ENCODE results near the gene KIZ. TPM values are rescaled to one million over a fixed set of nuclear protein-coding genes. Genes with fewer than 3 reads are reported as not detected.

KIZ gene
- total RNA-seq, 1 donor from 2014 or later = 9.3 TPM

DNA sequence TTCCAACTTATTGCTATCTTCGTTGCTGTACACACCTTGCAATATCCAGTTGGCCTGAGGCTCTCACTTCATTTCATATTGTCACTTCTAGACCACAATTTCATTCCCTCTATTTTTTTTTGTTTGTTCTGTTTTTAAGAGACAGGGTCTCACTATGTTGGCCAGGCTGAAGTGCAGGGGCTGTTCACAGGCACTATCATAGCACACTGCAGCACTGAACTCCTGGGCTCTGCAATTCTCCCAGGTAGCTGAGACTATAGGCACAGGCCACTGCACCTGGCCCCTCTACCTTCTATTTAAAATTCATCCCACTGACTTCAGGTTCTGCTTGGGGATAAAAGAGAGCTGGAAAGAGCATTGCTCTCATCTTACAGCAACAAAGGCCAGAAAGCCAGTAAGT lies 15.1 kb upstream of the KIZ start:
- no peak overlapping the region for H3K4me3 Mint-ChIP-seq
- H3K4me1 Mint-ChIP-seq (ENCODE audit: low read depth) = no peaks in the 10 kb centered on the region
- no peak for DNase-seq (ENCODE audit: low spot score)
- no peak overlapping the region for H3K27ac Mint-ChIP-seq
- H3K9me3 Mint-ChIP-seq = no peaks in the 10 kb centered on the region
- peaks cover 52% of the 10 kb centered on the region for H3K27me3 Mint-ChIP-seq (ENCODE audit: insufficient read depth)
- no peaks in the 10 kb centered on the region for H3K36me3 Mint-ChIP-seq (ENCODE audit: low read depth)
- intact Hi-C loops (cut with micrococcal nuclease) = no loop called here

- intact Hi-C loops (cut with micrococcal nuclease) = no loop called here
- H3K27ac Mint-ChIP-seq = no peak overlapping the region
- H3K9me3 Mint-ChIP-seq = no peaks in the 10 kb centered on the region
- H3K36me3 Mint-ChIP-seq (ENCODE audit: low read depth) = no peaks in the 10 kb centered on the region
- H3K27me3 Mint-ChIP-seq (ENCODE audit: insufficient read depth) = peaks cover 52% of the 10 kb centered on the region
- no peaks in the 10 kb centered on the region for H3K4me1 Mint-ChIP-seq (ENCODE audit: low read depth)
- no peak overlapping the region for H3K4me3 Mint-ChIP-seq
- DNase-seq (ENCODE audit: low spot score) = no peak
Observed at GRCh38 chr20:21111416-21111815, 14.5 kb upstream of the KIZ start.

DNA sequence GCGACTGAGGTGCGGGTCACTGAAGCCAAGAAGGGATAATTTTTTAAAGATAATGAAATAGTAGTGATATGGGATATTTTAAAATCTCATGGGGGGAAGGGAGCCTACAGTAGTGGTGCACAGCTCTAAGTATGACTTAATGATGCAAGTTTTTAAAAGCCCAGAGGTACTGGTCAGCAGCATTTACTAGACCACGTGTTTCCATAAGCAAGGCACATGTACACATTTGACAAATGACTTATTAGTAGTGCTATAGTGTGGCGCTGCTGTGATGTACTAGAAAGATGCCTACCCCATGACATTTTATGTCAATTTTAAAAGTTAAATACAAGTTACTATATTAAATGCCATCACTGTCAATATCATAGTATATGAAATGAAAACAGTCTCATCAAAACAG lies 12.2 kb upstream of the KIZ start:
- Mint-ChIP-seq H3K4me3 (no peak overlapping the region), H3K36me3 (ENCODE audit: low read depth) (no peaks in the 10 kb centered on the region), H3K9me3 (no peaks in the 10 kb centered on the region), H3K4me1 (ENCODE audit: low read depth) (no peaks in the 10 kb centered on the region), H3K27me3 (ENCODE audit: insufficient read depth) (peaks cover 45% of the 10 kb centered on the region), H3K27ac (no peak overlapping the region)
- no peak for DNase-seq (ENCODE audit: low spot score)
- intact Hi-C loops (cut with micrococcal nuclease) = no loop called here

GRCh38 chr20:21114584-21114983 lies 11.3 kb upstream of the KIZ start:
- intact Hi-C loops (cut with micrococcal nuclease) = no loop called here
- H3K9me3 Mint-ChIP-seq = no peaks in the 10 kb centered on the region
- no peak for DNase-seq (ENCODE audit: low spot score)
- H3K4me3 Mint-ChIP-seq = no peak overlapping the region
- H3K4me1 Mint-ChIP-seq (ENCODE audit: low read depth) = no peaks in the 10 kb centered on the region
- H3K27ac Mint-ChIP-seq = no peak overlapping the region
- H3K27me3 Mint-ChIP-seq (ENCODE audit: insufficient read depth) = peaks cover 51% of the 10 kb centered on the region
- no peaks in the 10 kb centered on the region for H3K36me3 Mint-ChIP-seq (ENCODE audit: low read depth)

GRCh38 chr20:21117521-21117920 lies 8.4 kb upstream of the KIZ start:
- no peak for DNase-seq (ENCODE audit: low spot score)
- Mint-ChIP-seq H3K9me3 (no peaks in the 10 kb centered on the region), H3K27ac (no peak overlapping the region), H3K4me3 (no peak overlapping the region), H3K27me3 (ENCODE audit: insufficient read depth) (peaks cover 33% of the 10 kb centered on the region), H3K4me1 (ENCODE audit: low read depth) (no peaks in the 10 kb centered on the region), H3K36me3 (ENCODE audit: low read depth) (no peaks in the 10 kb centered on the region)
- intact Hi-C loops (cut with micrococcal nuclease) = no loop called here

- Mint-ChIP-seq H3K27ac (no peak overlapping the region), H3K4me1 (ENCODE audit: low read depth) (no peaks in the 10 kb centered on the region), H3K4me3 (no peak overlapping the region), H3K36me3 (ENCODE audit: low read depth) (no peaks in the 10 kb centered on the region), H3K9me3 (no peaks in the 10 kb centered on the region), H3K27me3 (ENCODE audit: insufficient read depth) (peaks cover 33% of the 10 kb centered on the region)
- intact Hi-C loops (cut with micrococcal nuclease) = no loop called here
- no peak for DNase-seq (ENCODE audit: low spot score)
Observed at GRCh38 chr20:21118138-21118537, 7.7 kb upstream of the KIZ start.

GRCh38 chr20:21118782-21119181 lies 7.1 kb upstream of the KIZ start:
- no peak for DNase-seq (ENCODE audit: low spot score)

DNA sequence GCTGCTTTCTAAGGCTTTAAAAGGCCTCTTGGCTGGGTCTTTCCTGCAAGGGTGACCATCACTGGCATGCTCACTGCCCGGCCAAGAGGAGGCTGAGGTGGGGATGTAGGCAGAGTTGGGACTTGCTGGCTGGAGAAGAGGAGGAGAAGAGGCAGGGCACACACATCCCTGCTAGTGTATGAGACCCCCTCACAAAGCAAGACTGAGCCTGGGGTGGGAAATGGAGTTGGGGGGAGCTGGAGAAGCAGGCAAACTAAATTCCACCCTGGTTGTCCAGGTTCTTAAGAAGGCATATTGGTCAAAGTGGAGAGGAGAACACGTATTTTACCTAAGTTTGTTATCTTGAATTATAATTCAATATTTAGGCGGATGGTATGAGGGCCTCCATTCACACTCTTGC lies 1.7 kb upstream of the KIZ start:
- Mint-ChIP-seq H3K36me3 (ENCODE audit: low read depth) (no peaks in the 10 kb centered on the region), H3K9me3 (no peaks in the 10 kb centered on the region), H3K27ac (no peak overlapping the region), H3K27me3 (ENCODE audit: insufficient read depth) (peaks cover 9% of the 10 kb centered on the region), H3K4me3 (peak overlapping the region; percentile 42), H3K4me1 (ENCODE audit: low read depth) (peaks cover 15% of the 10 kb centered on the region)
- DNase-seq (ENCODE audit: low spot score) = no peak
- intact Hi-C loops (cut with micrococcal nuclease) = no loop called here

More at GRCh38 chr20:21118782-21119181, 7.1 kb upstream of the KIZ start:
- H3K4me1 Mint-ChIP-seq (ENCODE audit: low read depth) = no peaks in the 10 kb centered on the region
- no peaks in the 10 kb centered on the region for H3K9me3 Mint-ChIP-seq
- peaks cover 30% of the 10 kb centered on the region for H3K27me3 Mint-ChIP-seq (ENCODE audit: insufficient read depth)
- intact Hi-C loops (cut with micrococcal nuclease) = no loop called here
- H3K4me3 Mint-ChIP-seq = no peak overlapping the region
- H3K36me3 Mint-ChIP-seq (ENCODE audit: low read depth) = no peaks in the 10 kb centered on the region
- H3K27ac Mint-ChIP-seq = no peak overlapping the region

- Mint-ChIP-seq H3K27ac (peak overlapping the region; percentile 24), H3K4me3 (peak overlapping the region; percentile 82), H3K4me1 (ENCODE audit: low read depth) (peaks cover 15% of the 10 kb centered on the region), H3K27me3 (ENCODE audit: insufficient read depth) (peaks cover 7% of the 10 kb centered on the region), H3K36me3 (ENCODE audit: low read depth) (no peaks in the 10 kb centered on the region), H3K9me3 (no peaks in the 10 kb centered on the region)
- intact Hi-C loops (cut with micrococcal nuclease) = loop anchor here (1.0 kb wide), 2 partner anchors 25 to 178 kb away; partner anchors contain the start of gene XRN2
- DNase-seq (ENCODE audit: low spot score) = no peak
Observed at GRCh38 chr20:21125072-21125848, 622 bp upstream of the KIZ start.

DNA sequence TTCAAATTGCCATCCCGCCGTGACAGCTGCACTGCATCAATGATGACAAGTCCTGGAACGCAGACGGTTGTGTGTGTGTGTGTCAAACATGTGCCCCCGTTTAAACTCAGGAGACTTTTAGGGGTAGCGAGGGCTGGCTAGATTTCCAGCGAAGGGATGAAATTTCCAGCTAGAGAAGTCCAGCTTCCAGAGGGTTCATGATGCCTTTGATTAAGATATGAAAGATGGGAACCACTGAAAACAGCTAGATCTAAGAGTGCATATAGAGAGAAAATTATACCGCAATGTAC lies 644 bp downstream of the KIZ start:
- Mint-ChIP-seq H3K36me3 (ENCODE audit: low read depth) (no peaks in the 10 kb centered on the region), H3K4me3 (peak overlapping the region; percentile 82), H3K27ac (peak overlapping the region; percentile 79), H3K9me3 (no peaks in the 10 kb centered on the region), H3K4me1 (ENCODE audit: low read depth) (peaks cover 15% of the 10 kb centered on the region), H3K27me3 (ENCODE audit: insufficient read depth) (peaks cover 3% of the 10 kb centered on the region)
- intact Hi-C loops (cut with micrococcal nuclease) = loop anchor here (2.0 kb wide), 1 partner anchor 1074 kb away; the partner anchor contains the start of genes CFAP61 and CRNKL1
- no peak for DNase-seq (ENCODE audit: low spot score)

GRCh38 chr20:21127201-21127981 lies 1.5 kb downstream of the KIZ start:
- H3K4me3 Mint-ChIP-seq = peak overlapping the region; percentile 82
- no peaks in the 10 kb centered on the region for H3K36me3 Mint-ChIP-seq (ENCODE audit: low read depth)
- peaks cover 3% of the 10 kb centered on the region for H3K27me3 Mint-ChIP-seq (ENCODE audit: insufficient read depth)
- H3K9me3 Mint-ChIP-seq = no peaks in the 10 kb centered on the region
- H3K4me1 Mint-ChIP-seq (ENCODE audit: low read depth) = peaks cover 15% of the 10 kb centered on the region
- no peak for DNase-seq (ENCODE audit: low spot score)
- peak overlapping the region; percentile 57 for H3K27ac Mint-ChIP-seq
- intact Hi-C loops (cut with micrococcal nuclease) = loop anchor here (2.0 kb wide), 1 partner anchor 1075 kb away; the partner anchor contains the start of genes CFAP61 and CRNKL1

DNA sequence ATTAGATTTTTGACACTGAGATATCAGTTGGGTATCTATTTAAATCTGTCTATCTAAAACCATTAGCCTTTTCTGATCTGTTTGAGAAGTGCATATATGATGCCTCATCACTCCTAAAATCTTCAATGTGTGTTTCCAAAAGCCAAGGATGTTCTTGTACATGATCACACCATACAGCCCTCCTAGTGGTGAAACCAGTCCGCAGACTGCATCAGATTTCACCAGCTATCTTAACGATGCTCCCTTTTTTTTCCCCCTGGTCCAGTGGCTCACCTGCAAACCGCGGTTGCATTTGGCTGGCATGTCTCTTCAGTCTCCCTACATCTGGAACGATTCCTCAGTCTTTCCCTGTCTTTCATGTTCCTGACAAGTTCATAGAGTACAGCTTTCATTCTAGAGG lies 4.0 kb downstream of the KIZ start:
- Mint-ChIP-seq H3K27ac (no peak overlapping the region), H3K4me3 (no peak overlapping the region), H3K4me1 (ENCODE audit: low read depth) (peaks cover 21% of the 10 kb centered on the region), H3K9me3 (no peaks in the 10 kb centered on the region), H3K27me3 (ENCODE audit: insufficient read depth) (no peaks in the 10 kb centered on the region), H3K36me3 (ENCODE audit: low read depth) (no peaks in the 10 kb centered on the region)
- DNase-seq (ENCODE audit: low spot score) = no peak
- intact Hi-C loops (cut with micrococcal nuclease) = no loop called here

- intact Hi-C loops (cut with micrococcal nuclease) = no loop called here
- DNase-seq (ENCODE audit: low spot score) = no peak
- H3K36me3 Mint-ChIP-seq (ENCODE audit: low read depth) = no peaks in the 10 kb centered on the region
- H3K9me3 Mint-ChIP-seq = no peaks in the 10 kb centered on the region
- no peak overlapping the region for H3K4me3 Mint-ChIP-seq
- H3K27ac Mint-ChIP-seq = no peak overlapping the region
- H3K27me3 Mint-ChIP-seq (ENCODE audit: insufficient read depth) = no peaks in the 10 kb centered on the region
- peaks cover 6% of the 10 kb centered on the region for H3K4me1 Mint-ChIP-seq (ENCODE audit: low read depth)
Observed at GRCh38 chr20:21133404-21133803, 7.5 kb downstream of the KIZ start.

Measured in activated T-helper 1 cell treated with anti-CD3 and anti-CD28 coated beads, Interleukin-12 subunit alpha, Interleukin-12 subunit beta, Interleukin-2, Interleukin-4 antibody, amounts not matched to agents 30 ng/mL and 10 ng/mL and 1 ng/mL, durations not matched to agents 14 hours and 24 hours and 36 hours (primary cell).